ENCODE measurements around the gene NR2E3.

DNA sequence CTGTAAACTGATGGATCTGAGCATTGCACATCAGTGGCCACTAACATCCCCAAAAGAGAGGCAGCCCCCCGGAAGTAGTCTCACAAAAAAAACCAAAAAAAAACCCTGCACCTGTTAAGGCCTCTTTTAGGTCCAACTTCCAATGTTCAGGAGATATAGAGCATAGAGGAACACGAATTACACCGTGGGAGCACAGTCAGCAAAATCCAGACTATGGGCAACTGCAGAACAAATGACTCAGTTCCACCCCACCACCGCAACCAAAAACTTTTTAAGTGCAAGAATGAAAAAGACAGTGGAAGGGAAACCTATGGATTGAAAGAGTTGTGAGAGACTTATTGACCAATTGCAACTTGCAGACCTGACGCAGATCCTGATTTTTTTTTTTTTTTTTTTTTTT is 42.2 kb upstream of the NR2E3 start:
- TF ChIP-seq POLR2A (IDR thresholded peaks at IDR 0.05) (no peak), POLR2AphosphoS5 (IDR thresholded peaks at IDR 0.05) (no peak)
- TF ChIP-seq, protein P1, sequence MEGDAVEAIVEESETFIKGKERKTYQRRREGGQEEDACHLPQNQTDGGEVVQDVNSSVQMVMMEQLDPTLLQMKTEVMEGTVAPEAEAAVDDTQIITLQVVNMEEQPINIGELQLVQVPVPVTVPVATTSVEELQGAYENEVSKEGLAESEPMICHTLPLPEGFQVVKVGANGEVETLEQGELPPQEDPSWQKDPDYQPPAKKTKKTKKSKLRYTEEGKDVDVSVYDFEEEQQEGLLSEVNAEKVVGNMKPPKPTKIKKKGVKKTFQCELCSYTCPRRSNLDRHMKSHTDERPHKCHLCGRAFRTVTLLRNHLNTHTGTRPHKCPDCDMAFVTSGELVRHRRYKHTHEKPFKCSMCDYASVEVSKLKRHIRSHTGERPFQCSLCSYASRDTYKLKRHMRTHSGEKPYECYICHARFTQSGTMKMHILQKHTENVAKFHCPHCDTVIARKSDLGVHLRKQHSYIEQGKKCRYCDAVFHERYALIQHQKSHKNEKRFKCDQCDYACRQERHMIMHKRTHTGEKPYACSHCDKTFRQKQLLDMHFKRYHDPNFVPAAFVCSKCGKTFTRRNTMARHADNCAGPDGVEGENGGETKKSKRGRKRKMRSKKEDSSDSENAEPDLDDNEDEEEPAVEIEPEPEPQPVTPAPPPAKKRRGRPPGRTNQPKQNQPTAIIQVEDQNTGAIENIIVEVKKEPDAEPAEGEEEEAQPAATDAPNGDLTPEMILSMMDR (IDR thresholded peaks at IDR 0.05), result no peak

Measured in sigmoid colon (tissue), 4 donors.